CD4-positive, CD25-positive, alpha-beta regulatory T cell (primary cell): ENCODE measurements around the gene PTPRE. TPM values are rescaled to one million over a fixed set of nuclear protein-coding genes. Genes with fewer than 3 reads are reported as not detected.

Experiments
- ATAC-seq, 2 donors: fragments of 150-1000 bp; cut with Tn5 transposase; one replicate each; pipeline ENCODE4 v1.10.0; 2021; ENCODE audit warnings: low read depth in 2 of 2, moderate number of reproducible peaks in 2 of 2, moderate library complexity in 1 of 2
- DNase-seq, 3 donors: peaks; one replicate each; pipeline versions ENCODE4 v3.0.0 to v3.0.0-alpha.2; 2012 to 2022; ENCODE audit warnings: mixed read lengths in 1 of 3
- H3K27ac ChIP-seq: one replicate; pipeline ENCODE4 v1.7.0; 2013; ENCODE audit warnings: mild to moderate bottlenecking, low read length; ENCODE audit not compliant: insufficient read depth, poor library complexity, severe bottlenecking
- H3K27me3 ChIP-seq: one replicate; pipeline ENCODE4 v1.7.0; 2013; ENCODE audit warnings: low read length; ENCODE audit not compliant: control insufficient read depth, insufficient read depth
- H3K36me3 ChIP-seq: one replicate; pipeline ENCODE4 v1.7.0; 2013; ENCODE audit warnings: mild to moderate bottlenecking, low read length, moderate library complexity; ENCODE audit not compliant: control insufficient read depth, insufficient read depth
- H3K4me1 ChIP-seq: 2 replicates; pipeline ENCODE4 v1.7.0; 2013; ENCODE audit warnings: mild to moderate bottlenecking, low read length; ENCODE audit not compliant: insufficient read depth, control insufficient read depth, poor library complexity, severe bottlenecking
- H3K4me3 ChIP-seq: one replicate; pipeline ENCODE4 v1.7.0; 2013; ENCODE audit warnings: low read depth, mild to moderate bottlenecking, low read length, moderate library complexity
- H3K9me3 ChIP-seq, 2 experiments: 1 replicate in 1 of 2; 2 replicates in 1 of 2; pipeline ENCODE4 v1.7.0; 2013; ENCODE audit warnings: low read length in 2 of 2, mild to moderate bottlenecking in 1 of 2, moderate library complexity in 1 of 2; ENCODE audit not compliant: control insufficient read depth in 2 of 2
- H3K27ac Mint-ChIP-seq, 3 donors: one replicate each; pipeline ENCODE4 v1.8.0; 2020 to 2022; ENCODE audit warnings: mild to moderate bottlenecking in 3 of 3, mixed read lengths in 3 of 3, moderate library complexity in 2 of 3
- H3K27me3 Mint-ChIP-seq: one replicate; pipeline ENCODE4 v1.8.0; 2022; ENCODE audit warnings: mild to moderate bottlenecking, mixed read lengths
- H3K36me3 Mint-ChIP-seq: one replicate; pipeline ENCODE4 v1.8.0; 2020; ENCODE audit warnings: mixed read lengths
- H3K4me1 Mint-ChIP-seq, 4 donors: one replicate each; pipeline ENCODE4 v1.8.0; 2020 to 2022; ENCODE audit warnings: mixed read lengths in 4 of 4, mild to moderate bottlenecking in 1 of 4
- H3K4me3 Mint-ChIP-seq, 4 donors: one replicate each; pipeline ENCODE4 v1.8.0; 2020 to 2022; ENCODE audit warnings: mild to moderate bottlenecking in 4 of 4, mixed read lengths in 4 of 4, moderate library complexity in 3 of 4
- H3K9me3 Mint-ChIP-seq, 7 donors: one replicate each; pipeline ENCODE4 v1.8.0; 2020 to 2022; ENCODE audit warnings: mixed read lengths in 7 of 7, mild to moderate bottlenecking in 3 of 7, moderate library complexity in 2 of 7
- polyA plus RNA-seq, 4 donors: library from polyadenylated mRNA; unstranded; fragments of 300-500 nt; fragmentation: Illumina TruSeq; gene quantifications; one replicate each; pipeline ENCODE4 v1.2.3, GENCODE V29; 2021
- total RNA-seq: library from RNA; stranded (reverse); gene quantifications from one replicate; pipeline ENCODE4 v1.2.3, GENCODE V29; 2022

The PTPRE gene
- total and polyA plus RNA-seq, 5 donors from 2014 or later, result 10.0 to 63.9 (median 13.7) TPM

DNA sequence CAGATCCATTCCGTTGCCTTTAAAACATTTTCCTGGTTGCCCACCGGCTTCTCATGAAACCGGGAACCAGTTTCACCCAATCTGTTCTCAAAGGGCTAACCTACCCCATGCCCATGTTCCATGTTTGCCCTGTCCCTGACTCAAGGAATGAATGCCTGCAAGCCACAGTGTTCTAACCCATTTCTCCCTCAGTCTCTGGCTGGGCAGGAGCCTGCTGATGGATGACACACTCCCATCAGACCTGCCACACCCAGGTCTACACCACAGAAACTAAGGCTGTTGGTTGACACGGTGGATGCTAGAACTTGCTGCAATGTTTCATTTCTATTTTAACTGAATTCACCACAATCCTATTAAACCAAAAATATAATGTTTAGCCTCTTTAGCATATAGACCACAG is 29.8 kb upstream of the PTPRE start:
- H3K4me3 Mint-ChIP-seq, result no peak overlapping the region
- ATAC-seq (no peak), DNase-seq (peak in 1 of 3 donors; percentile 16)
- peaks cover 0 to 2% (median 0%) of the 10 kb centered on the region in 7 donors for H3K9me3 Mint-ChIP-seq
- H3K4me1 Mint-ChIP-seq, result peaks cover 0 to 17% (median 3%) of the 10 kb centered on the region in 4 donors
- no peaks in the 10 kb centered on the region for H3K36me3 ChIP-seq
- H3K36me3 Mint-ChIP-seq, result no peaks in the 10 kb centered on the region
- H3K27me3 Mint-ChIP-seq, result peaks cover 14% of the 10 kb centered on the region
- no peak overlapping the region for H3K4me3 ChIP-seq
- H3K27me3 ChIP-seq, result no peaks in the 10 kb centered on the region
- no peak overlapping the region for H3K27ac Mint-ChIP-seq
- no peak overlapping the region for H3K27ac ChIP-seq
- no peaks in the 10 kb centered on the region for H3K9me3 ChIP-seq
- H3K4me1 ChIP-seq, result peaks cover 12% of the 10 kb centered on the region

DNA sequence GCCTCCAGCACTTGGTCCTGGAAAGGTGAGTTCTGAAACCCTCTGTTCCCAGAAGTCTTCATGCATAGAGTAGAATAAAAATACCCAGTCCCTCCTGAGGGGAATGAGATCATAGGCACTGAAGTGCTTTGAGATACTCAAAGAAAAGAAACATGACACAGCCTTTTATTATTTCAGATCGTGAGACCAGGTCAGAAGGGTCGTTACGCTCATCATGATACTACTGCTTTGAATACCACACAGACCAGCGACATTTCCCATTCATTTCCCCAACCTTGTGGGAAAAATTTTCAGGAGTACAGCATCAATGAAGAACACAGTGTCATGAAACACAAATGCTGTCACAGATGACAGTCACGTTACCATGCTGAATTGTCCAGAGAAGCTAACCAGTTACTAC is 29.2 kb upstream of the PTPRE start:
- H3K4me3 Mint-ChIP-seq, result no peak overlapping the region
- H3K9me3 Mint-ChIP-seq, result peaks cover 0 to 2% (median 0%) of the 10 kb centered on the region in 7 donors
- H3K4me1 Mint-ChIP-seq, result peaks cover 0 to 17% (median 3%) of the 10 kb centered on the region in 4 donors

GRCh38 chr10:127878475-127879055 is 28.3 kb upstream of the PTPRE start:
- Histone ChIP-seq H3K36me3 (no peaks in the 10 kb centered on the region), H3K27me3 (no peaks in the 10 kb centered on the region), H3K9me3 (no peaks in the 10 kb centered on the region), H3K4me3 (no peak overlapping the region), H3K27ac (no peak overlapping the region), H3K4me1 (peaks cover 12% of the 10 kb centered on the region)
- ATAC-seq (no peak), DNase-seq (no peak)
- Mint-ChIP-seq H3K4me3 (no peak overlapping the region), H3K36me3 (no peaks in the 10 kb centered on the region), H3K4me1 (peaks cover 0 to 17% (median 3%) of the 10 kb centered on the region in 4 donors), H3K27ac (no peak overlapping the region), H3K27me3 (peaks cover 10% of the 10 kb centered on the region), H3K9me3 (peaks cover 0 to 2% (median 0%) of the 10 kb centered on the region in 7 donors)

More for the DNA sequence above, 29.2 kb upstream of the PTPRE start:
- ATAC-seq (no peak), DNase-seq (no peak)
- Histone ChIP-seq H3K4me1 (peaks cover 12% of the 10 kb centered on the region), H3K4me3 (no peak overlapping the region), H3K27ac (no peak overlapping the region), H3K27me3 (no peaks in the 10 kb centered on the region), H3K36me3 (no peaks in the 10 kb centered on the region), H3K9me3 (no peaks in the 10 kb centered on the region)
- no peak overlapping the region for H3K27ac Mint-ChIP-seq
- no peaks in the 10 kb centered on the region for H3K36me3 Mint-ChIP-seq
- peaks cover 12% of the 10 kb centered on the region for H3K27me3 Mint-ChIP-seq

DNA sequence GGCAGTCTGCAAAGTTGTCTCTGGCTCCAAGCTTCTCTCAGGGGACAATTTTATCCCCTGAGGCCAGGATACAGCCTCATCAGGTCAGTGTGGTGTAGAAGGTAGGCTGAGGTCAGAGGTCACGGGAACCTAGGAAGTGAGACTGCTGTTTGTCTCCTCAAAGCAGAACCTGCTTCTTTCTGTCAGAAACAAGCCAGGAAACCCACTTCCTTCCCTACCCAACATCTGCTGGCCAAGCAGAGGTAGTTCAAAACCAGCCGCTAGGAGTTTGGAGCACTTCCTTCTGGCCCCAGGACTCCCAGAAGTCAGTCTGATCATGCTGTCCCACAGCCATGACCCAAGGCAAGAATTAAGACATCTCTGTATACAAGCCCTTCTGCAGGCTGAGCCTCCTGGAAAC is 26.3 kb upstream of the PTPRE start:
- ATAC-seq (peak; percentile 20 to 31), DNase-seq (peak in 1 of 3 donors; percentile 49)
- Histone ChIP-seq H3K27ac (no peak overlapping the region), H3K27me3 (no peaks in the 10 kb centered on the region), H3K9me3 (no peaks in the 10 kb centered on the region), H3K4me3 (no peak overlapping the region), H3K36me3 (no peaks in the 10 kb centered on the region), H3K4me1 (peaks cover 12% of the 10 kb centered on the region)
- Mint-ChIP-seq H3K27me3 (peaks cover 5% of the 10 kb centered on the region), H3K4me3 (no peak overlapping the region), H3K27ac (peak overlapping the region; percentile 48 to 86 (median 64)), H3K4me1 (peaks cover 0 to 17% (median 3%) of the 10 kb centered on the region in 4 donors), H3K9me3 (peaks cover 0 to 2% (median 0%) of the 10 kb centered on the region in 7 donors), H3K36me3 (no peaks in the 10 kb centered on the region)

GRCh38 chr10:127881262-127881661 is 25.6 kb upstream of the PTPRE start:
- peak overlapping the region in 1 of 3 donors; percentile 44 for H3K27ac Mint-ChIP-seq

GRCh38 chr10:127882391-127882790 is 24.5 kb upstream of the PTPRE start:
- Histone ChIP-seq H3K27me3 (no peaks in the 10 kb centered on the region), H3K36me3 (no peaks in the 10 kb centered on the region), H3K4me3 (no peak overlapping the region), H3K27ac (no peak overlapping the region), H3K4me1 (peaks cover 12% of the 10 kb centered on the region), H3K9me3 (no peaks in the 10 kb centered on the region)
- H3K27ac Mint-ChIP-seq, result peak overlapping the region in 2 of 3 donors; percentile 39 to 56
- H3K4me1 Mint-ChIP-seq, result peaks cover 0 to 17% (median 3%) of the 10 kb centered on the region in 4 donors
- H3K27me3 Mint-ChIP-seq, result no peaks in the 10 kb centered on the region
- ATAC-seq, result no peak
- no peak overlapping the region for H3K4me3 Mint-ChIP-seq
- DNase-seq, result no peak
- peaks cover 0 to 2% (median 0%) of the 10 kb centered on the region in 7 donors for H3K9me3 Mint-ChIP-seq
- no peaks in the 10 kb centered on the region for H3K36me3 Mint-ChIP-seq

More at GRCh38 chr10:127881262-127881661, 25.6 kb upstream of the PTPRE start:
- peaks cover 12% of the 10 kb centered on the region for H3K4me1 ChIP-seq
- Mint-ChIP-seq H3K4me1 (peaks cover 0 to 17% (median 3%) of the 10 kb centered on the region in 4 donors), H3K9me3 (peaks cover 0 to 2% (median 0%) of the 10 kb centered on the region in 7 donors), H3K36me3 (no peaks in the 10 kb centered on the region), H3K4me3 (no peak overlapping the region), H3K27me3 (no peaks in the 10 kb centered on the region)
- H3K36me3 ChIP-seq, result no peaks in the 10 kb centered on the region
- no peaks in the 10 kb centered on the region for H3K27me3 ChIP-seq
- ATAC-seq (no peak), DNase-seq (no peak)
- H3K27ac ChIP-seq, result no peak overlapping the region
- no peak overlapping the region for H3K4me3 ChIP-seq
- no peaks in the 10 kb centered on the region for H3K9me3 ChIP-seq

- Mint-ChIP-seq H3K9me3 (no peaks in the 10 kb centered on the region), H3K36me3 (no peaks in the 10 kb centered on the region), H3K4me3 (no peak overlapping the region), H3K4me1 (peaks cover 0 to 17% (median 3%) of the 10 kb centered on the region in 4 donors), H3K27me3 (no peaks in the 10 kb centered on the region), H3K27ac (peak overlapping the region in 2 of 3 donors; percentile 39 to 56)
- no peaks in the 10 kb centered on the region for H3K9me3 ChIP-seq
- no peak overlapping the region for H3K4me3 ChIP-seq
- no peaks in the 10 kb centered on the region for H3K36me3 ChIP-seq
- no peak for ATAC-seq
- no peak overlapping the region for H3K27ac ChIP-seq
- no peaks in the 10 kb centered on the region for H3K27me3 ChIP-seq
- peaks cover 12% of the 10 kb centered on the region for H3K4me1 ChIP-seq
- no peak for DNase-seq
These were observed 24.0 kb upstream of the PTPRE start for GRCh38 chr10:127882801-127883459.
